D721Med (cell line): ENCODE results near the gene PCP4L1.

Experiments
- DNase-seq: peaks from one replicate; pipeline ENCODE4 v3.0.0; 2011; ENCODE audit warnings: low spot score; ENCODE audit not compliant: insufficient read length
- FAIRE-seq: peaks from 2 replicates; lab custom pipeline; 2011; peaks lifted over from hg19 to GRCh38; lab: Jason Lieb, UNC
- TF ChIP-seq, protein P1 (sequence below): IDR thresholded peaks from 2 replicates; pipeline ENCODE4 v1.5.1; 2012; ENCODE audit warnings: mild to moderate bottlenecking, control low read depth; ENCODE audit not compliant: insufficient read depth; ENCODE audit errors: missing control alignments

The PCP4L1 gene

DNA sequence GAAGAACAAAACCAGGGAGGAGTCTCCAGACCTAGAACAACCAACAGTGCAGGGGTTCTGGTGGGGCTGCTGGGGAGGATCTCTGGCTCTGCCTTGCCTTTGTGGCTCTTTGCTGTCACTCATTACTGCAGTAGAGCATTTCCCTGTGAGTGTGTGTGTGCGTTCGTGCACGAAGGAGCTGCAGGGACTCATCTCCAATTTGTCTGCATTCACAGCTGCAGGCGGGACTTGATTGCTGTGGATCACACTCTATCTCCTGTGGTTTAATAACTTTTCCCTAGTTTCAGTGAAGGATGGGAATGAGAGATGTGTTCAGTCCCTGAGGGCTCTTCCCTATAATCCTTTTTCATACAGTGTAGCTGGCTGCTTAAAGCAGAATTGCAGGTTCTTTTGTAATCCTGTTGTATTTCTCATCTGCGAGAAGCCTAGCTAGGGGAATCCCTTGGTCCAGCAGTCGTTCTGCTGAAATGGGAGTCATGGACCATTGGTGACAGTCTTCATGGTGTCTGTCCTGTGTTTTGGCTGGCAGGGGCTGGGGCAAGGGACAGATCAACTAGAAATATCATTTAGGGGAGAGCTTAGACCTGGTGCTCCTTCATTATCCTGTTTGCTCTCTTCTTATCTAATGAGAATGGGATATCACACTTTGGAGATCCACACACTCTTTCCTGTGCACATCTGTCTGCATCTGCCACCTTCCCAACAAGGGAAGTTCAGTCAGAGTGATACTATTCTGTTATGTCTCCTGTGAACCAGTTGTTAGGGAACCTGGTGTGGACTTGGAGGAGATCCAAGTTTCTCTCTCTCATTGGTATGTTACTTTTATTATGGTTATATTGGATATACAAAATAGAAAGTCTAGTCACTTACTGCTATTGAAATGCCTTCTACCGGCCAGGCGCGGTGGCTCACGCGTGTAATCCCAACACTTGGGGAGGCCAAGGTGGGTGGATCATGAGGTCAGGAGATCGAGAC is 3.0 kb downstream of the PCP4L1 start:
- TF ChIP-seq, protein P1, sequence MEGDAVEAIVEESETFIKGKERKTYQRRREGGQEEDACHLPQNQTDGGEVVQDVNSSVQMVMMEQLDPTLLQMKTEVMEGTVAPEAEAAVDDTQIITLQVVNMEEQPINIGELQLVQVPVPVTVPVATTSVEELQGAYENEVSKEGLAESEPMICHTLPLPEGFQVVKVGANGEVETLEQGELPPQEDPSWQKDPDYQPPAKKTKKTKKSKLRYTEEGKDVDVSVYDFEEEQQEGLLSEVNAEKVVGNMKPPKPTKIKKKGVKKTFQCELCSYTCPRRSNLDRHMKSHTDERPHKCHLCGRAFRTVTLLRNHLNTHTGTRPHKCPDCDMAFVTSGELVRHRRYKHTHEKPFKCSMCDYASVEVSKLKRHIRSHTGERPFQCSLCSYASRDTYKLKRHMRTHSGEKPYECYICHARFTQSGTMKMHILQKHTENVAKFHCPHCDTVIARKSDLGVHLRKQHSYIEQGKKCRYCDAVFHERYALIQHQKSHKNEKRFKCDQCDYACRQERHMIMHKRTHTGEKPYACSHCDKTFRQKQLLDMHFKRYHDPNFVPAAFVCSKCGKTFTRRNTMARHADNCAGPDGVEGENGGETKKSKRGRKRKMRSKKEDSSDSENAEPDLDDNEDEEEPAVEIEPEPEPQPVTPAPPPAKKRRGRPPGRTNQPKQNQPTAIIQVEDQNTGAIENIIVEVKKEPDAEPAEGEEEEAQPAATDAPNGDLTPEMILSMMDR = no peak
- DNase-seq (no peak), FAIRE-seq (no peak)

DNA sequence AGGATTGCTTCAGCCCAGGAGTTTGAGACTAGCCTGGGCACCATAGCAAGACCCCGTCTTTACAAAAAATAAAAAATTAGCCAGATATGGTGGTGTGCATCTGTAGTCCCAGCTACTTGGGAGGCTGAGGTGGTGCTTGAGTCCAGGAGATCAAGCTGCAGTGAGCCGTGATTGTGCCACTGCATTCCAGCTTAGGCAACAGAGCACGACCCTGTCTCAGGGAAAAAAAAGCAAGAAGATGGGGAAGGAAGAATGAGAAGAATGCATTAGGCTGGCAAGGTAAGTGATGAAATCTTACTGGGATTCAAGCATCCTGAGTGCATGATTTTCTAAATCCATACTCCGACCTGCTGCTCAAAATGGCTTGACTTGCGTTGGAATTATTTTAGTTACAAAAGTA is 6.8 kb downstream of the PCP4L1 start:
- DNase-seq (no peak), FAIRE-seq (no peak)
- TF ChIP-seq, protein P1 = no peak

DNA sequence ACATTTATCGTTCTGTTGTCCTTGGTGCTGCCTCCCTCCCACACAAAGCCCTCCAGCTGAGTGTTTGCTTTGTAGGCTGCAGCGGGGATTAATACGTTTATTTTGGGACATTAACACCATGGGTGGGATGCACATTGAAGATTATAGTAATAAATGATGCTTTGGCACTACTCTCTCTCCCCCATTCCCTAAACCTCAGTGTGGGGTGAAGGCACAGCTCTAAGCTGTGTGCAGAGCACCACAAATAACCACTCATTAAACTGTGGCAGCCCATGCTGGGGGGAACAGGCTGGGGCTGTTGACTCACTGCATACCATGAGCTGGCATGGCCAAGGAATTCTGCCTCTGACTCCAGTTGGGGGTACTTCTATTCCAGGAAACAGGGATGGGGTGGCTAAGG is 7.7 kb downstream of the PCP4L1 start:
- no peak for DNase-seq
- no peak for FAIRE-seq
- TF ChIP-seq, protein P1 = no peak

DNA sequence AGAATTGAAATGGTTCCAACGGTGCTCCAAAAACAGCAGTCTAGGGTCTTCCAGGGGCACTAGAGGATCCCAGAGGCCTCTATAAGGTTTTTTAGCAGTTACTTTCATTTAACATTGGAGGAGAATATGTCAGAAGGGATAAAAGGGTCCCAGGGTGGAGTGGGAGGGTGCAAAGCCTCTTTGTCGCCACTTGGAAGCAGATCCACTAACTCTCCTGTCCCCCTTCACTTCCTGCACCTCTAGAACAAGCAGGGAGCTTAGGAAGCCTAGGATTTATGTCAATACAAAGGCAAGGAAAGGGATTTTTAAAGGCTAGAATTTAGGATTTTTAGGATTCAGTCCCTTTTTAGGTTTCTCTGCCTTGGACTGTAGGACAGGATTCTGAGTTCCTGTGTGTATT is 8.3 kb downstream of the PCP4L1 start:
- no peak for FAIRE-seq

DNA sequence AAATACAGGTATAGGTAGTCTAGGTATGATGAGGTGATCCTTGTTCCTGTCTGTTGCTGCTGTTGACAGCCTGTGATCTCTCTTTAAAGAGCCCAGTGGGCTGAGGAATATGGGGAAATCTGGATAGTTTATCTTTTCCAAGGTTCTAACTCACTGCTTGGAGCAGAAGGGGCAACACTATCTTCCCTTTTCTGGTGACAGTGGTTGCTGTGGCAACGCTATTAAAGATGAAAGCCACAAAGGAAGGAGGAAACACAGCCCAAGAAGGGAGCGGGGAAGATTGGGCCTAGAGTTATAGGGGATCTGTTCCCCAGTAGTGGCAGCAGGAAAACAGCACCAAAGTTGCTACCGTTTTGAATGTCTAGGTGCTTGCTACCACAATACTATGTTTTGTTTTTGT is 8.8 kb downstream of the PCP4L1 start:
- FAIRE-seq = no peak
- no peak for DNase-seq

More for the DNA sequence above, 8.3 kb downstream of the PCP4L1 start:
- TF ChIP-seq, protein P1 = no peak
- DNase-seq = no peak

DNA sequence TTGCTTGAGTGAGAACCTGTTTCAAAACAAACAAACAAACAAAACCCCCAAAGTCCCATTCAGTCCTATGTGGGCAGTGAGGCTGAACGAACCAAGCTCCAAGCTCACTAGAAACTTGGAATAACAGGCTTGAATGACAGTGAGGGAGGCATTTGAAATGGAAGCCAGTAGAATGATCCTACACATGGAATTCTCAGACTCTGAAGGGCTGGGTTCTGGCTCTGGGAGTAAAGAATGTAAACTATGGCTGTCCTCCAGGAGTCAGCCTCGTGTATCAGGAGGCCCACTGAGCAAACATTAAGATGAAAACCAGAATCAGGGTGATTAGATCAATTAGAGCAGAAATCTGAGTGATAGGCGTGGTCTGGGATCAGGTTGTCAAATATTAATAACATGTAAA is 14.9 kb downstream of the PCP4L1 start:
- TF ChIP-seq, protein P1 = no peak
- no peak for FAIRE-seq
- DNase-seq = no peak

More for the DNA sequence above, 8.8 kb downstream of the PCP4L1 start:
- TF ChIP-seq, protein P1 = no peak

DNA sequence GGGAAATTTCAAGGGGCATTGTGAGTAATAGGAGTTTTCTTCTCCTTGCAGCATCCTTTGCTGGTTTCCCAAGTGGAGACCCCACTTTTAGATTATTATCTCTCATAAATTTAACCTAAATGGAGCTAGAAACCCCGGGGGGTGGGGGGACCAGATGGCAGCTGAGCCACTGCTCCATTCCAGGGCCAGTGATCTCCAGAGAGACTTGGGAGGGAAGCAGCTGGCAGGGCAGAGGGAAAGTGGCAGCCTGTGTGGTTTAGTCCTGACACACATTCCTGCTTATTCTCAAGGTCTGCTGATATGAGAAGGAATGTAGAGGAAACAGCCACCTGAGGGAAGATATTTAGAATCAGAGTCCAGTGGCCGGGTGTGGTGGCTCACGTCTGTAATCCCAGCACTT is 16.3 kb downstream of the PCP4L1 start:
- TF ChIP-seq, protein P1 = no peak
- FAIRE-seq (no peak), DNase-seq (no peak)
